GM10266 (cell line): Measurements from ENCODE around the gene SNAP29.

Experiments used
- DNase-seq: peaks from one replicate; pipeline ENCODE4 v3.0.0; 2012; ENCODE audit errors: extremely low spot score
- TF ChIP-seq, protein P1 (sequence below): IDR thresholded peaks from 2 replicates; pipeline ENCODE4 v1.5.1; 2012; ENCODE audit warnings: mild to moderate bottlenecking, low read depth; ENCODE audit not compliant: control insufficient read depth, insufficient read depth; ENCODE audit errors: missing control alignments

Gene SNAP29

GRCh38 chr22:20881231-20881630, 22.4 kb downstream of the SNAP29 start:
- DNase-seq = no peak
- TF ChIP-seq, protein P1, sequence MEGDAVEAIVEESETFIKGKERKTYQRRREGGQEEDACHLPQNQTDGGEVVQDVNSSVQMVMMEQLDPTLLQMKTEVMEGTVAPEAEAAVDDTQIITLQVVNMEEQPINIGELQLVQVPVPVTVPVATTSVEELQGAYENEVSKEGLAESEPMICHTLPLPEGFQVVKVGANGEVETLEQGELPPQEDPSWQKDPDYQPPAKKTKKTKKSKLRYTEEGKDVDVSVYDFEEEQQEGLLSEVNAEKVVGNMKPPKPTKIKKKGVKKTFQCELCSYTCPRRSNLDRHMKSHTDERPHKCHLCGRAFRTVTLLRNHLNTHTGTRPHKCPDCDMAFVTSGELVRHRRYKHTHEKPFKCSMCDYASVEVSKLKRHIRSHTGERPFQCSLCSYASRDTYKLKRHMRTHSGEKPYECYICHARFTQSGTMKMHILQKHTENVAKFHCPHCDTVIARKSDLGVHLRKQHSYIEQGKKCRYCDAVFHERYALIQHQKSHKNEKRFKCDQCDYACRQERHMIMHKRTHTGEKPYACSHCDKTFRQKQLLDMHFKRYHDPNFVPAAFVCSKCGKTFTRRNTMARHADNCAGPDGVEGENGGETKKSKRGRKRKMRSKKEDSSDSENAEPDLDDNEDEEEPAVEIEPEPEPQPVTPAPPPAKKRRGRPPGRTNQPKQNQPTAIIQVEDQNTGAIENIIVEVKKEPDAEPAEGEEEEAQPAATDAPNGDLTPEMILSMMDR = no peak

DNA sequence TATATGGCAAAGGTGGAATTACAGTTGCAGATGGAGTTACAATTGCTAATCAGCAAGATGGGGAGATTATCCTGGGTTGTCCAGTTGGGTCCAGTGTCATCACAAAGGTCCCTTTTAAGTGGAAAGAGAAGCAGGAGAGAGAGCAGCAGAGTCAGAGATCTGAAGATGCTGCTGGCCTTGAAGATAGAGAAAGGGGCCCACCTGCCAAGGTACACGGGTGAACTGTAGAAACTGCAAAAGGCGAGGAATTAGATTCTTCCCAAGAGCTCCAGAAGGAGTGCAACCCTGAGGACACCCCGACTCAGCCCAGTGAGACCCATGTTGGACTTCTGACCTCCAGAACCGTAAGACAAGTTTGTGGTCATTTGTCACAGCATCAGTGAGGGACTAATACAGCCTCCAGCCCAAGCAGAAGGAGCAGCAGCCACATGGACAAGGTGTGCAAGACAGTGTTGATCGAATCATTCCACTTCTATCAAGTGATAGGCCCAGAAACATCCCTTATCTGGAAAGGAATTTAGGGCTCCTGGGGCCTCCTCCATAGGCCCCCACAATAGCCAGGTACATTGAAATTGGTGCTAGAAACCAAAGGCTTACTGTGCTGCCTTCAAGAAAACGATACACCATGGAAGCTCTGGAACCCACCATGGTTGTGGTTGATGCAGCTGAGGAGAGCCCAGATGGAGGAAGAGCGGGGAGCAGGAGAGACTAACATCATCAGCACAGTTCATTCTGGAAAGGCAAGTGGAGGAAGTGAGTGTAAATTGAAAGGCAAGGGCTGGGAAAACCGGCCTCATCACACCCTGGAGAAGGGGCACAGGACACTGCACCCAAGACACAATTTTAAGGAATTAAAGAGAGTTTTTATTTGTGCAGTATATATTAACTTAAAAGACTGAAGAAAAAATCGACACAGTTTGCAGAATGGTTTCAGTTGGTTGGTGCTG, 23.3 kb downstream of the SNAP29 start:
- DNase-seq = no peak
- TF ChIP-seq, protein P1 = no peak

DNA sequence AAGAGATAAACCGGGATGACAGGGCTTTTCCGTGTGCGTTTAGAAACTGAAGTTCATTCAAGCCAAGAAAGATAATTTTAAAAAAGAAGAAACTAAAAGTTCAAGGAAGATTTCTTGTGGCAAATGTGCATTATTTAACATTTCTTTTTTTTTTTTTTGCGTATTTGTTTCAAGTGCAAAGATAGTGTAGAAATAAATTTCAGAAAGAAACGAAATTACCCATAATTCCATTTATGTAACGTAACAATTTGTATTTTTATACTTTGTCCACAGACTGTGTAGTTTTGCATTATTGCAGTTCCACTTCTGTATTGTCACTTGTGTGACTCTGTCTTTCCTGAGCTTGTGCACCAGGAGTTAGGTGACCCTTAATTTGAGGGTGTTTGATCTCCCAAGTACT, 24.0 kb downstream of the SNAP29 start:
- TF ChIP-seq, protein P1 = no peak

DNA sequence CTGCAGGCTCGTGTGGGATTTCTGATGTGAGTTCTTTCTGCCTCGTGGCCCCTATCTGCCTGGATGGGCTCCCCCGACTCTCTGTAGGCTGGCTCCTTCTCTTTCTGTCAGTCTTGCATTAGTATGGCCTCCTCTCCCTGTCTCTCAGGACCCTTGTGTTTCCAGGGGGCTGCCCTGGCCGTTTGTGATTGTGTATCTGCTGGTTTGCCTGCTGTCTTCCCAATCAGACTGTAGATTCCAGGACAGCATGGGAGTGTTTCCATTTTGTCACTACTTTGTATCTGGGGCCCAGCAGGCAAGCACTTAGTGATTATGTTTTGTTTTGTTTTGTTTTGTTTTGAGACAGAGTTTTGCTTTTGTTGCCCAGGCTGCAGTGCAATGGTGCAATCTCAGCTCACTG, 25.6 kb downstream of the SNAP29 start:
- no peak for DNase-seq
- TF ChIP-seq, protein P1 = no peak

More for the DNA sequence above, 24.0 kb downstream of the SNAP29 start:
- DNase-seq = no peak

DNA sequence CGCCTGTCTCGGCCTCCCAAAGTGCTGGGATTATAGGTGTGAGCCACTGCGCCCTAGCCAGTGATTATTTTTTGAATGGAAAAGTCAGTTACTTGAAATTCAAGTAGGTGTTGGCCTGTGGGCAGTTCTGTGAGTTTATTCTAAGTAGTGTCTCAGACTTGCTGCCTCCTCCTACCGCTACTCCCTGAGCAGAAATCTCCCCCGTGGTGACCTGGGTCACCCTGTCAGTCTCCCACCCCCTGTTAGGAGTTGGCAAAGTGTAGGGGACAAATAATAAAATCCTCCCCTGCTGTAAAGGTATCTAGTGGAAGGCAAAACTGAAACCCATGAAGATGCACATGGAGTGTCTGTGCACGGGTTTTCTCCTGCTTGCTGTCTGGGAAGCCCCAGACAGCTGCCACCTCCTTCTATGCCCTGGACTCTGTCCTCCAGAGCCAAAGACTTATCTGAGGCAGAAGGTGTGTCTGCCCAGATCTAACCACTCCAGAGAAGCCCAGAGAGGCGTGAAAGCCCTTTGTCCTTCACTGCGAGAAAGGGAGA, 26.3 kb downstream of the SNAP29 start:
- TF ChIP-seq, protein P1 = no peak
- DNase-seq = no peak

- peak; percentile 58 for DNase-seq
- TF ChIP-seq, protein P1 = peak; percentile 86
Observed at GRCh38 chr22:20885557-20886323, 26.9 kb downstream of the SNAP29 start.

DNA sequence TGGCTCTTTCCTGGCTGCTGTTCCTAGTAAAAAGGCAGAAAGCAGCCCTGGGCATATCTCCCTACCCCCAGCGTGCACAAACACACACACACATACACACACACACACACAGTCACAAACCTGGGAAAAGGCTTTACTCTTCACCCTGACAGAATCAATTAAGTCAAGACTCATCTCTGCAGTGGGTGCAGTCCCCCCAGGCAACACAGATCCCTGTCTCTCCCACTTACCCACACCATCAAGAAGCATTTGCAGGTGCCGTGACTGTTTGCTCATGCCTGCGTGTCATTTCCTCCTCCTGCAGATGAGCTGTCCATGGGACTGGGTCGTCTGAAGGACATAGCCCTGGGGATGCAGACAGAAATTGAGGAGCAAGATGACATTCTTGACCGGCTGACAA, 28.6 kb downstream of the SNAP29 start:
- TF ChIP-seq, protein P1 = no peak
- no peak for DNase-seq
